GM19351 (cell line): ENCODE results near the gene INTS1.

Experiments
- ATAC-seq: cut with Tn5 transposase; IDR thresholded peaks from one replicate; pipeline ENCODE4 v1.9.1; 2021; ENCODE audit warnings: mild to moderate bottlenecking, moderate library complexity; ENCODE audit not compliant: unreplicated experiment

The INTS1 gene

GRCh38 chr7:1466524-1467271, 37.5 kb downstream of the INTS1 start:
- no peak for ATAC-seq

DNA sequence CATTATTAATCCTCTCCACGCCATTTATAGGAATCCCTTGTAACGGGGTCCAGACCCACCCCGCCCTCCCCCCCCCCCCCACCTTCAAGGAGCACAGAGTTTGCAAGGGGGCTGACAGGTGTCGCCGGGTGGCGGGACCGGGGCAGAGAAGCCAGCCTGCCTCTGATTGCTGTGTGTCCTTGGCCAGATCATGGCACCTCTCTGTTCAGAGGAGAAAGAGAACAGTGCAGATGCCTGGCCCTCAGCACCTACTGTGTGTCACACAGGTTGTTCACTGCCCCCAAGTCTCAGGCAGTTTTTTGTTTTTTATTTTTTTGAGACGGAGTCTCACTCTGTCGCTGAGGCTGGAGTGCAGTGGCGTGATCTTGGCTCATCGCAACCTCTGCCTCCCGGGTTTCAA, 39.5 kb downstream of the INTS1 start:
- ATAC-seq = no peak

GRCh38 chr7:1463676-1464223, 40.4 kb downstream of the INTS1 start:
- ATAC-seq = no peak

DNA sequence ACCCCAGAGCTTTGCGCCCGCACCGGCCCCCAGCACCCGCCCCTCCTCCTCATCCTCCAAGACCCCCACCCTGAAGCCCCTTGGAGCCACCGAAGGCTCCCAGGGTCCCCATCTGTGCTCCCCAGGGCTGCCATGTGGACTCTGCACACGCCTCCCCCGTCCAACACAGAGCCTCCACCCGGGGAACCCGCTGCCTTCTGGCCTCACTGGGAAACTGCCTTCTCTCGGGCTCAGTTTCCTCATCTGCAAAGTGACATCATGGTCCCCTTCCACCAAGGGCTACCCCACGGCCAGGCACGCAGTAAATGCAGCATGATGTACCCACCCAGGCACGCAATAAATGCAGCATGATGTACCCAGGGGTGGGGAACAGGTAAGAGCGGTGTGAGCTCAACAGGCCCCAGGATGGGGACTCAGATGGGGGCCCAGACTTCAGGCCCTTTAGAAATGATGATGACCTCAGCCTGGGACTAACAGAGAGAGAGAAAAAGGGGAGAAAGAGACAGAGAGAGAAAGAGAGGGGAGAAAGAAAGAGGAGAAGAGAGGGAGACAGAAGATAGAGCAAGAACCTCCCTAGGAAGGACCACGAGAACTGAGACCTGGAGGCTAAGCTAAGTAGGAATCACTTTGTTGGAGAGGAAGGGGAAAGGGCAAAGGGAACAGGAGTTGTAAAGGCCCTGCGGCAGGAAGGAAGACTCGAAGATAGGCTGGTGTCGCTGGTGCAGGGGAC, 42.4 kb downstream of the INTS1 start:
- no peak for ATAC-seq

DNA sequence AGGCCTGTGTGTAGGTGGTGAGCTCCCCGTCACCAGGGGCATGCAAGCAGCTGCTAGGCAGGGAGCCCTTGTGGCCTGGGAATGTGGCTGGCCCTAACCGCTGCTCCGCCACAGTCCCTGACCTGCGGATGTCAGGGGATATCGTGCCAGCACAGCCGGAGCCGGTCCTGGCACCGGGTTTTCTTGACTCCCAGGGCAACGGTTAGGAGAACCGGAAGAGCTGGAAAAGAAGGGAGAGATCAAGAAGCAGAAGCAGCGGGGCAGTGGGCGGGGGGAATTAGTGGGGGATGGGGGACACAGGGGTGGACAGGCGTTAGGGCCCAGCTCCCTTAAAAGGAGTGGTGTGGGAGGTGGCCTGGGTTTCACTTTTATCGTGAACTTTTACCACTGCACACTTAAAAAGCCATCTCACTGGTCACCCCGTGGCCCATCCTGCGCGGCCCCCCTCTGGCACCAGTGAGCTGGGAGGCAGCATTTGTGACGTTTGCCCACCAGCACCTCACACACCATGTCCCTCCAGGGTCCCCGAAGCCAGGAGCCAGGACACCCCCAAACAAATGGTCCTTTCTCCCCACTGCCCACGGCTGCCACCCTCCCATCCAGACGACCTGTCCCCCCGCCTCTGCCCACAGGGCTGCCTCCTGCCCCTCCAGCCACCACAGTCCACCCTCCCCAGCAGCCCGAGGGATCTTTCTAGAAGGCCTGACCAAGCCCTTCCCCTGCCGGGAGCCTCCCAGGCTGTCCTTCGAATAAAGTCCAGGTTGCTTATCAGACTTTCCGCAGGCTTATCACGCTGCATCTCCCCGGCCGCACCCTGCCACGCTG, 43.2 kb downstream of the INTS1 start:
- no peak for ATAC-seq

DNA sequence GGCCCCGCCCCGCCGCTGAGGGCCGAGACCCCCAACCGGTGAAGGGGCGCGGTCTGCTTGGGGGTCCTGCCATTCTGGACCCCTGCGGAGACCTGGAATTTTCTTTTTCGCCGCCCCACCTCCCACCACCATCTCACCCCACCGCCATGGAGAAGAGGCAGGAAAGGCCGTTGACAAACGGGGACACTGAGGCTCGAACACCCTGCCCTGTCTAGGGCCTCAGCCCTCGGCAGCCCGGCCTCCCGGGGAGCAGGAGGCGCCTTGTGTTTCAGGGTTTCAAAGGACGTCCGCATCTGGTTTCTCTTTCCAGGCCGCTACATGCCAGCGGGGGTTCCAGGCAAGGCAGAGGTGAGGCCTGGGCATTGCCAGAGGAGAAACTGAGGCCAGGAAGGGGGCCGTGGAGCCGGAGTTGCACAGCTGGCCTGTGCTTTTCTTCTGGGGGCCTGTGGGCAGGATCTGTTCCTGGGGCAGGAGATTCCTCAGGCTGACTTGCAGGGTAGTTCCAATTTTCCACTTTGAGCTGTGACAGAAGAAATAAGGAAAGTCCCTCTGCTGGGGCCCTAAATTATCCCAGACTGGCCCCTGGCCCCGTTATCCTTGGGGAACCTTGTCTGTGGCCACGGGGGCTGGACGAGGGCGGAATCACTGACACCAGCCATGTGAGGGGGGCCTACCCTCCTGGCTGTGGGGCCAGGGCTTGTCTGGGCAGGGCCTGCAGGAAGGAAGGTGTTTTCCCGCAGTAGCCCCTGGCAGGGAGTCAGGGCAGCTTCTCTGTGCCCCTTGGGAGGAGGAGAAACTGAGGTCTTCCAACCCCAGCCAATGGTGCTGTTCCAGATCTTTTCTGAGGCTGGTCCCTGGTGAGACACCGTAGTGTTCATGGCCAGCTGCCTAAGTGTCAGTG, 44.0 kb downstream of the INTS1 start:
- no peak for ATAC-seq

GRCh38 chr7:1459512-1459892, 44.7 kb downstream of the INTS1 start:
- ATAC-seq = peak; percentile 93

DNA sequence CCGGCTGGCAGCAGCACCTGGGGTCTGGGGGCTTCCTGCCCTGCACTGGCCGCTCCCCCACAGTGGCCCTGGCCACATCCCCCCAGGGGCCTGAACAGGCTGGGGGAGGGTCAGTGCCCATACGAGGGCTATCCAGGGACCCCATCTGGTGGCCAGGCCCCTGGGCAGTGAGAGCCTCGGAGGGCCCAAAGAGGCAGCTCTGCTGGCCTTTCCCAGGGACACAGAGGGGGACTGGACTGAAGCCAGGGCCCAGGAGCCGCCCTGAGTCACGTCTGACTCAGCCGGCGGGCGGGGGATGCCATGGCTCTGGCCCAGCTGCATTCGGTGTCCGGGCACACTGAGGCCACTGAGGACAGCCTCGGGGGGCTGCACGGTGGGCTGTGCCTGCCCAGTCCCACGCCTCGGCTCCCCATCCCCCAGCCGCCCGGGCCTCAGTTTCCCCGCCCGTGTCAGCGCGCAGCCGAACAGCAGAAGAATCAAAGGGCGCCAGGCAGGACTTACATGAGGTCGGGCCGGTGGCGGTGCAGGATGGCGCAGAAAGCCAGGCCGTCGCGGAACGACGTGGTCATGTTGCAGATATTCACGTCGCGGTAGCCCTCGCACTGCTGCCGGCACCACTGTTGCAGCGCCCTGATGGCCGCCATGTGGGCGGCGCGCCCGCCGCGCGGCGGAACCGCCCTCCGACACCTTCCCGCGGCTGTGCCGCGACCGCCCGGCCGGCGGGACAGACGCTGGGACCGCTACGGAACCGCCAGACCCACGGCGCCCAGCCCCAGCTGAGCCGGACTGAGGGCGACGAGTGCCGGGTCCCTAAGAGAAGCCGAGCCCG, 45.3 kb downstream of the INTS1 start, which contains the start of gene MICALL2:
Gene MICALL2, minus strand, starts transcription at position 788 of the 829 bp plus-strand sequence. Its CDS starts 144 bp downstream, at position 644.
- peak; percentile 24 for ATAC-seq

- no peak for ATAC-seq
Observed at GRCh38 chr7:1457949-1458682, 46.1 kb downstream of the INTS1 start.

- no peak for ATAC-seq
Observed at GRCh38 chr7:1457059-1457948, 46.9 kb downstream of the INTS1 start.

- ATAC-seq = no peak
Observed at GRCh38 chr7:1455955-1456354, 48.2 kb downstream of the INTS1 start.

- no peak for ATAC-seq
Observed at GRCh38 chr7:1455241-1455939, 48.8 kb downstream of the INTS1 start.

DNA sequence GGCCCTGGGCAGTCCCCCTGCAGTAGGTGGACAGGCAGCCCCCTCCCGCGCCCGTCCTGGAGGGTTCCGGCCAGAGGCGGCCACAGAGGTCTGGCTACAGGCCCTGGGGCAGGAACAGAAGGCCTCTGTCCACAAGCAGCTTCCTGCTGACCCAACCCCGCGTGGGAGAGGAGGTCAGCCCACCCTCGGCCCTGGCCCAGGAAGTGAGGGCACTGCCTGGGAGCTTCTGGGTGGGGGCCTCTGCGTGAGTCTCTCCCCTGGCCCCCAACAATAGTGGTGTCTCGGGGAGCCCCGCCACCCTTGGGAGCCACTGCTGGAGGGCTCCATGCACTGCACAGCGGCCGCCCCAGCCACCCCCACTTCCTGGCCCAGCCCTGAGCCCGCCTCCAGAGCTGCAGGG, 49.6 kb downstream of the INTS1 start:
- ATAC-seq = no peak

DNA sequence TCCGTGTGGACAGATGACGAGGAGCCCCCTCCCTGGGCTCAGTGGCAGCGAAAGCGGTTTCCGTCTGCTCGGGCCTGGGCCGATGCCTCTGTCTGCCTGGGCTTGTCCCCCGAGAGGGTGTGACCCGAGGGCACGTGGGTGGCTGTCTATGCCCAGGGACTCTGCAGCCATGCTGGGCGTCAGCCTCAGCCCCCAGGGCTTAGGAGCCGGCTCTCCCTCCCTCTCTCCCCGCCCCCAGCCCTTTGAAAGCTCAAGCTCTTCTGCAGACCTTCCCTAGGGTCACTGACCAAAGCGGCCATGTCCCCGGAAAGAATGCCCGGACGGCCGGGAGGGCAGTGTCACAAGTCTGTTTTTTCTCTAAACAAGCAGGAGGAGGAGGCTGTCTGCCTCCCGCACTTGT, 52.0 kb downstream of the INTS1 start:
- ATAC-seq = no peak

DNA sequence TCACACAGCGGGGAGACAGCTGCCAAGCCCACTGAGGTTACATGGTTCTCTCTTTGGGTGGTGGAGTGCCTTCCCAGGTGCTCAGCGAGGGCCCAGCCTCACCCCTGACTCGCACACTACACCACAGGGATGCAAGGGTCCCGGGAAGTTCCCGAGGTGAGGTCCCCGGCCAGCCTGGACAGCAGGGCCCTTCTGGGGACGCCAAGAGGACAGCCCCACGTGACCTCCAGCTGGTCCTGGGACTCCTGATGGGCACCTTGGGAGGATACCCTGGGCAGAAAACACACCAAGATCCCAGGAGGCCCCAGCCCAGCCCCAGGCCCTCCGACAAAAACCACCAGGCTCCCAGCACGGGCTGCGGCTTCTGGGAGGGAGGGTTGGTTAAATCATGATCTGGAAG, 53.2 kb downstream of the INTS1 start:
- ATAC-seq = no peak

DNA sequence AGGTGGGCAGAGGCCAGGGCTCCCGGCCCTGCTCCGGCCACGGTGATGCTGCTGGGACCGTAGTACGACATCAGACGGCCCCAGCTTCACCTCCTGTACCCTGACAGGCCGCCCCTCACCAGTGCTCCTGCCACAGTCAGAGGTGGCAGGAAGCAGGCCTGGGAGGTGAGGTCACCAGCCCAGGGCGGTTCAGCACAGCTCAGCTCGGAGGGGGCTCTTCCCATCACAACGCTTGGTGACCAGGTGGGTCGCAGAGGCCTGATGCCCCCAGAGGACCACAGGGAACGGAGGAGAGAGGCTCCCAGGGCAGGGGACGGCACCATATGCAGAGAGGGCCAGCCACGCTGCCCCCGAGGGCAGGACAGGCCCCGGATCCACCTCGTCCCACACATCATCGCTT, 53.8 kb downstream of the INTS1 start:
- ATAC-seq = no peak

GRCh38 chr7:1449951-1450350, 54.2 kb downstream of the INTS1 start:
- ATAC-seq = no peak
